Progenitor cell of endocrine pancreas (in vitro differentiated cells): ENCODE measurements around the gene SMIM35. TPM values are rescaled to one million over a fixed set of nuclear protein-coding genes. Genes with fewer than 3 reads are reported as not detected.

Experiments used
- DNase-seq: peaks from one replicate; pipeline ENCODE4 v3.0.0; 2021; ENCODE audit warnings: low spot score; ENCODE audit not compliant: unreplicated experiment
- H3K27ac Mint-ChIP-seq: 2 replicates; pipeline ENCODE4 v1.8.0; 2021; ENCODE audit warnings: mild to moderate bottlenecking, moderate library complexity, mixed read lengths
- H3K27me3 Mint-ChIP-seq: 2 replicates; pipeline ENCODE4 v1.8.0; 2021; ENCODE audit warnings: mixed read lengths
- H3K36me3 Mint-ChIP-seq: 2 replicates; pipeline ENCODE4 v1.8.0; 2022; ENCODE audit warnings: mixed read lengths; ENCODE audit not compliant: insufficient read depth
- H3K4me1 Mint-ChIP-seq: 2 replicates; pipeline ENCODE4 v1.8.0; 2021; ENCODE audit warnings: low read depth, mixed read lengths
- H3K4me3 Mint-ChIP-seq: 2 replicates; pipeline ENCODE4 v1.8.0; 2021; ENCODE audit warnings: low read depth, mild to moderate bottlenecking, moderate library complexity, mixed read lengths
- H3K9me3 Mint-ChIP-seq: 2 replicates; pipeline ENCODE4 v1.8.0; 2021; ENCODE audit warnings: low read depth, mixed read lengths
- total RNA-seq: library from RNA; stranded (reverse); gene quantifications from 2 replicates; pipeline ENCODE4 v1.2.1, GENCODE V29; 2021
- TF ChIP-seq, protein P1 (sequence below): fragments of 200-600 bp; sonication (generic); IDR thresholded peaks from one replicate; pipeline ENCODE4 v1.5.0; 2021; ENCODE audit warnings: antibody characterized with exemption, mild to moderate bottlenecking; ENCODE audit not compliant: unreplicated experiment

Gene SMIM35
- total RNA-seq, 1 donor from 2014 or later: not detected

DNA sequence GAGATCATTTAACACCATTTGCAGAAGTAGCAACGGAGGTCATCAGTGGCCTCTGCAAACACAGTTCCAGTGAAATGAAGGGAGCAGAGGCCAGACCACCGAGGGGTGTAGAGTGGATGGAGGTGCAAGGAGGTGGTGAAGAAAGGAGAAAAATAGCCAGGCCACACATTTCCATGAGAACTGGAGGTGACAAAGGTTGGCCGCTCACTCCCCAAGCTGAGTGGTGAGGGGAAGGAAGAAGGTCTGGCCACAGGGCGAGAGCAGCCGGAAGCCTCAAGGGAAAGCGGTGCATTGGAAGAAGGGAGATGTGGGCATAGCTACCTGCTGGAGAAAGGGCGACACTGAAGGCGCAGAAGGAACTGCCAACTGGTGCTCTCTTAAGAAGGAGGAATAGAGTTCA is 30.0 kb downstream of the SMIM35 start:
- Mint-ChIP-seq H3K27me3 (peaks cover 22% of the 10 kb centered on the region), H3K4me1 (peaks cover 6% of the 10 kb centered on the region), H3K4me3 (no peak overlapping the region), H3K27ac (no peak overlapping the region), H3K36me3 (no peaks in the 10 kb centered on the region), H3K9me3 (no peaks in the 10 kb centered on the region)
- TF ChIP-seq, protein P1, sequence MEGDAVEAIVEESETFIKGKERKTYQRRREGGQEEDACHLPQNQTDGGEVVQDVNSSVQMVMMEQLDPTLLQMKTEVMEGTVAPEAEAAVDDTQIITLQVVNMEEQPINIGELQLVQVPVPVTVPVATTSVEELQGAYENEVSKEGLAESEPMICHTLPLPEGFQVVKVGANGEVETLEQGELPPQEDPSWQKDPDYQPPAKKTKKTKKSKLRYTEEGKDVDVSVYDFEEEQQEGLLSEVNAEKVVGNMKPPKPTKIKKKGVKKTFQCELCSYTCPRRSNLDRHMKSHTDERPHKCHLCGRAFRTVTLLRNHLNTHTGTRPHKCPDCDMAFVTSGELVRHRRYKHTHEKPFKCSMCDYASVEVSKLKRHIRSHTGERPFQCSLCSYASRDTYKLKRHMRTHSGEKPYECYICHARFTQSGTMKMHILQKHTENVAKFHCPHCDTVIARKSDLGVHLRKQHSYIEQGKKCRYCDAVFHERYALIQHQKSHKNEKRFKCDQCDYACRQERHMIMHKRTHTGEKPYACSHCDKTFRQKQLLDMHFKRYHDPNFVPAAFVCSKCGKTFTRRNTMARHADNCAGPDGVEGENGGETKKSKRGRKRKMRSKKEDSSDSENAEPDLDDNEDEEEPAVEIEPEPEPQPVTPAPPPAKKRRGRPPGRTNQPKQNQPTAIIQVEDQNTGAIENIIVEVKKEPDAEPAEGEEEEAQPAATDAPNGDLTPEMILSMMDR: no peak
- no peak for DNase-seq

DNA sequence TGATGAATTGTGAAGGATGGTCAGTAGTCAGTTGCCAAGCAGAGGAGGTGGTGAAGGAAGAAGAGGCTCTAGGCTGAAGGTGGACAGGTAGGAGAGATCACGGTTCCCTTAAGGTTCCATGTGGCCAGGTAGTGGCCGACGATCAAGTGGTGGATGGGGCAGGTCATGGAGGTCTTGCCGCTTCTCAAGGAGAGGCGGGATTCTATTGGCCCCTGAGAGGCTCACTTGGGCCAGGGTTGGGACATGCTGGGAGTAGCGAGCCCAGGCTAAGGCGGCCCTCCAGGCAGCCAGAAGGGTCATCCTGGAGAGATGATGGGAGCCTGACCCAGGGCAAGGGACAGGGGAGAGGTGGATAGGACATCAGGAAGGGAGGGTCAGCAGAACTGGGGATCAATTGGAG is 30.8 kb downstream of the SMIM35 start:
- TF ChIP-seq, protein P1: no peak
- no peak for DNase-seq
- peaks cover 6% of the 10 kb centered on the region for H3K4me1 Mint-ChIP-seq

DNA sequence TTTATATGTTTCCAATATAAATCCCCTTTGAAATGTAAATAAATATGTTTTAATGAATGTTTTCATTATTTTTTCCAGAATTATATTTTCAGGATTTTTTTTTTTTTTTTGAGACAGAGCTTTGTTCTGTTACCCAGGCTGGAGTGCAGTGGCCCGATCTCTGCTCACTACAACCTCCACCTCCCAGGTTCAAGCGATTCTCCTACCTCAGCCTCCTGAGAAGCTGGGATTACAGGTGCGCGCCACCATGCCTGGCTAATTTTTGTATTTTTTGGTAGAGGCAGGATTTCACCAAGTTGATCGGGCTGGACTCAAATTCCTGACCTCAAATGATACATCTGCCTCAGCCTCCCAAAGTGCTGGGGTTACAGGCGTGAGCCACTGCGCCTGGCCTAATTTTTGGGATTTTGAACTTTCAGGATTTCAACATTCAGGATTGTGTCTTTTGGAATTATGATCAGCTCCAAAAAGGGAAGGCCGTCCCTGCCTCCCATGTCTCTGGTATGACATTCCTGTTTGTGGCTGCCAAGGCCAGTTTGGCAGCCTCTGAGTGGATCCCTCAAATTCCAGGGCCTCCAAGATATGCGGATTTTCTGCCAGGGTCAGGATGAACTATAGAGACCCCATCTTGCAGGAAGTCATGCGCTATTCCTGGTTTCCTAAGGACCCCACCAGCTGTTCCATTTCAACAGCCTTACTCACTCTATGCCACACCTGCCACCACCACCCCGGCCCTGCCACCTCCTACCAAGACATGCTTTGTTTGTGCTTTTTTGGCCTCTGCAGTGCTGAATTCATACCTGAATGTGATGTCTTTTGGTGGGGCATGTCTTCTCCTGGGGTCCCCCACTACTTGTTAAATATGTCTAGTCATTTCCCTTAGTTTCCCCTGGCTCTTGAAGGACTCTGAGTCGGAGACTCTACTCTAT is 31.8 kb downstream of the SMIM35 start:
- TF ChIP-seq, protein P1: no peak
- Mint-ChIP-seq H3K27me3 (peaks cover 26% of the 10 kb centered on the region), H3K36me3 (no peaks in the 10 kb centered on the region), H3K4me1 (peaks cover 6% of the 10 kb centered on the region), H3K9me3 (no peaks in the 10 kb centered on the region), H3K4me3 (no peak overlapping the region), H3K27ac (no peak overlapping the region)
- no peak for DNase-seq

More for the DNA sequence above, 30.8 kb downstream of the SMIM35 start:
- Mint-ChIP-seq H3K36me3 (no peaks in the 10 kb centered on the region), H3K9me3 (no peaks in the 10 kb centered on the region), H3K4me3 (no peak overlapping the region), H3K27ac (no peak overlapping the region), H3K27me3 (peaks cover 26% of the 10 kb centered on the region)

- H3K27me3 Mint-ChIP-seq: peaks cover 28% of the 10 kb centered on the region
- no peak overlapping the region for H3K4me3 Mint-ChIP-seq
- peaks cover 6% of the 10 kb centered on the region for H3K4me1 Mint-ChIP-seq
- no peak for DNase-seq
- H3K9me3 Mint-ChIP-seq: no peaks in the 10 kb centered on the region
- TF ChIP-seq, protein P1: no peak
- H3K27ac Mint-ChIP-seq: no peak overlapping the region
- no peaks in the 10 kb centered on the region for H3K36me3 Mint-ChIP-seq
Observed at GRCh38 chr11:118052581-118053206, 34.1 kb downstream of the SMIM35 start.

DNA sequence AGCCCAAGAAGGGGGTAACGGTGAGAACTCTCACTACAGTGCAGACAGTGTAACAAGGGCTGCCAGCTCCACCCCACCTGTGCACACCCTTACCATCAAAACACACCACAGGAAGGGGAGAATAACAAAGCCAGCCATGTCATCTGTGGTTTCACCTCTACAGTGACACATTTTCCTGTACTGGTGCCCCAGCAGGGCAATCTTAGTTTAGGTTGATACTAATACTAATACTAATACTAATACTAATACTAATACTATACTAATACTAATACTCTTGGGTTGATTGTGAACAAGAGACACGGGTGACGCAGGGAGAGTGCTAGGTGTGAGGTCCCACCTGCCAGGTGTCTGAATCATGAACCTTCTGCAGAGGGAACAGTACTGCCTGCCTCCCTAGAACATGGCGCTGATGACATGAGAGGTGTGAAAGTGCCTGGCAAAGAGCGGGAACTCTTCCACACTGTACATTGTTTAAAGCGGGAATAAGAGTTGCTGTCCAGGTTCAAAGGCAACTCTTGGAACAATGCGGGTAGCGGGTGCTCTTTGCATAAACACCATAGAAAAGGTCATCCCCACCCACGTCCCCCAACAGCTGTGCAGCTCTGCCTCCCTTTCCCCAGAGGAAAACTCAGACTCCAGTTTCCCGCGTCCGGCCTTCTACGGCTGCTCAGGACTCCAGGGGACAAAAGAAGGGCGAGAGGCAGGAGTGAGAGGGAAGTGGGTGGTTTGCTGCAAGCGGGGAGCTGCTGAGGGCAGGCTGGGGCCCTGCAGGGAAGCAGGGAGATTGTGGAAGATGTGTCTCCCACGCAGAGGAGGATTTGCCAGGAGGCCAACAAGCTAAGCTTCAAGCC is 34.9 kb downstream of the SMIM35 start:
- H3K4me3 Mint-ChIP-seq: no peak overlapping the region
- peaks cover 2% of the 10 kb centered on the region for H3K4me1 Mint-ChIP-seq
- H3K9me3 Mint-ChIP-seq: no peaks in the 10 kb centered on the region
- no peak for DNase-seq
- no peaks in the 10 kb centered on the region for H3K36me3 Mint-ChIP-seq
- TF ChIP-seq, protein P1: no peak
- H3K27ac Mint-ChIP-seq: no peak overlapping the region
- peaks cover 20% of the 10 kb centered on the region for H3K27me3 Mint-ChIP-seq
